Smooth muscle cell (in vitro differentiated cells): ENCODE measurements around the gene ZCCHC12. TPM values are rescaled to one million over a fixed set of nuclear protein-coding genes. Genes with fewer than 3 reads are reported as not detected.

Experiments
- DNase-seq: peaks from one replicate; lab custom pipeline; 2025; ENCODE audit not compliant: unreplicated experiment; lab: John Stamatoyannopoulos, UW
- H2AFZ ChIP-seq: fragments of 200-600 bp; sonication (generic); 2 replicates; pipeline ENCODE4 v1.6.0; 2016; ENCODE audit warnings: antibody characterized with exemption, low read depth, mild to moderate bottlenecking
- H3F3A ChIP-seq: fragments of 200-600 bp; sonication (generic); 2 replicates; pipeline ENCODE4 v1.6.0; 2017; ENCODE audit warnings: antibody characterized with exemption, low read depth
- H3K27ac ChIP-seq: fragments of 200-600 bp; sonication (generic); 2 replicates; pipeline ENCODE4 v1.5.1; 2016; ENCODE audit warnings: low read depth, mild to moderate bottlenecking
- H3K27me3 ChIP-seq: fragments of 200-600 bp; sonication (generic); 2 replicates; pipeline ENCODE4 v1.6.1; 2016; ENCODE audit warnings: low read depth, mild to moderate bottlenecking
- H3K36me3 ChIP-seq: fragments of 200-600 bp; sonication (generic); 2 replicates; pipeline ENCODE4 v1.5.1; 2016; ENCODE audit warnings: low read depth
- H3K4me1 ChIP-seq: fragments of 200-600 bp; sonication (generic); 2 replicates; pipeline ENCODE4 v1.5.1; 2016; ENCODE audit warnings: low read depth
- H3K4me2 ChIP-seq: fragments of 200-600 bp; sonication (generic); 2 replicates; pipeline ENCODE4 v1.6.0; 2016; ENCODE audit warnings: mild to moderate bottlenecking
- H3K4me3 ChIP-seq: fragments of 200-600 bp; sonication (generic); 2 replicates; pipeline ENCODE4 v1.5.1; 2016; ENCODE audit warnings: mild to moderate bottlenecking
- H3K79me2 ChIP-seq: fragments of 200-600 bp; sonication (generic); 2 replicates; pipeline ENCODE4 v1.6.0; 2016; ENCODE audit warnings: low read depth, mild to moderate bottlenecking
- H3K9ac ChIP-seq: fragments of 200-600 bp; sonication (generic); 2 replicates; pipeline ENCODE4 v1.6.0; 2016; ENCODE audit warnings: low read depth
- H3K9me3 ChIP-seq: fragments of 200-600 bp; sonication (generic); replicated peaks from 2 replicates; pipeline ENCODE4 v1.5.1; 2016; ENCODE audit warnings: low read depth
- H4K20me1 ChIP-seq: fragments of 200-600 bp; sonication (generic); 2 replicates; pipeline ENCODE4 v1.6.0; 2016; ENCODE audit warnings: low read depth
- WGBS: methylation state at CpG from one replicate; pipeline ENCODE4 v1.1.7; 2016; ENCODE audit warnings: low lambda C conversion rate; 5-methylcytosine and 5-hydroxymethylcytosine counted together
- polyA plus RNA-seq: library from polyadenylated mRNA; unstranded; fragments of >200 nt; fragmentation: Nextera tagmentation; extraction: Ambion mirVana; gene quantifications from 2 replicates; pipeline ENCODE4 v1.2.1, GENCODE V29; 2016
- total RNA-seq: library from RNA; depleted of rRNA; stranded (reverse); fragments of >200 nt; gene quantifications from 2 replicates; pipeline ENCODE4 v1.2.3, GENCODE V29; 2014
- TF ChIP-seq, protein P1 (sequence below): fragments of 200-600 bp; sonication (generic); IDR thresholded peaks from 2 replicates; pipeline ENCODE4 v1.5.1; 2017; ENCODE audit warnings: borderline replicate concordance, mild to moderate bottlenecking, antibody characterized with exemption; ENCODE audit not compliant: insufficient read depth, poor library complexity, severe bottlenecking

ZCCHC12 gene
- total and polyA plus RNA-seq, 2 experiments from 2014 or later, result not detected

DNA sequence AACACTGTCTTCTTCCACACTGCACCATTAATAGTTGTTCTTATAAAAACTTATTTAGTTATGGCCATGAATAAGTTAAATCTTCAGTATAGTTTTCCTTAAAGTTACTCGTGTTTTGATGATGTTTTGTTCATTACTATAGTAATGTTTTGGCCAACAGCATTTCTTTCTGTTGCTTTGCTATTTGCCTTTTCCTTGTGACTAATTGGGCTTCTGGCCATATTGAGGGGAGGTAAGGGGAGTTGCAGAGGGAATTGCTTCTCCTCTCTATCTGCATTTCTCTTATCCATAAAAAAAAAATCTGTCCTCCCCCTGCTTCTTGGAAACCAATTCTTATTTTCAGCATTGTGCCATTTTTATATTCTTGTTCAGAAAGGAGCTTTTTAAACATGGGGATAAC lies 42.7 kb upstream of the ZCCHC12 start:
- H3K9me3 ChIP-seq, result peaks cover 6% of the 10 kb centered on the region
- no peak for DNase-seq
- WGBS, result 68% methylated on average over 1 of the region's 1 CpG
- no peak overlapping the region for H3K4me2 ChIP-seq
- H3K79me2 ChIP-seq, result no peaks in the 10 kb centered on the region
- H2AFZ ChIP-seq, result no peak overlapping the region
- no peak overlapping the region for H3K4me3 ChIP-seq
- no peaks in the 10 kb centered on the region for H3K36me3 ChIP-seq
- H3K27me3 ChIP-seq, result no peaks in the 10 kb centered on the region
- no peak overlapping the region for H3K9ac ChIP-seq
- H3K4me1 ChIP-seq, result no peaks in the 10 kb centered on the region
- no peaks in the 10 kb centered on the region for H3F3A ChIP-seq
- H3K27ac ChIP-seq, result no peak overlapping the region
- TF ChIP-seq, protein P1, sequence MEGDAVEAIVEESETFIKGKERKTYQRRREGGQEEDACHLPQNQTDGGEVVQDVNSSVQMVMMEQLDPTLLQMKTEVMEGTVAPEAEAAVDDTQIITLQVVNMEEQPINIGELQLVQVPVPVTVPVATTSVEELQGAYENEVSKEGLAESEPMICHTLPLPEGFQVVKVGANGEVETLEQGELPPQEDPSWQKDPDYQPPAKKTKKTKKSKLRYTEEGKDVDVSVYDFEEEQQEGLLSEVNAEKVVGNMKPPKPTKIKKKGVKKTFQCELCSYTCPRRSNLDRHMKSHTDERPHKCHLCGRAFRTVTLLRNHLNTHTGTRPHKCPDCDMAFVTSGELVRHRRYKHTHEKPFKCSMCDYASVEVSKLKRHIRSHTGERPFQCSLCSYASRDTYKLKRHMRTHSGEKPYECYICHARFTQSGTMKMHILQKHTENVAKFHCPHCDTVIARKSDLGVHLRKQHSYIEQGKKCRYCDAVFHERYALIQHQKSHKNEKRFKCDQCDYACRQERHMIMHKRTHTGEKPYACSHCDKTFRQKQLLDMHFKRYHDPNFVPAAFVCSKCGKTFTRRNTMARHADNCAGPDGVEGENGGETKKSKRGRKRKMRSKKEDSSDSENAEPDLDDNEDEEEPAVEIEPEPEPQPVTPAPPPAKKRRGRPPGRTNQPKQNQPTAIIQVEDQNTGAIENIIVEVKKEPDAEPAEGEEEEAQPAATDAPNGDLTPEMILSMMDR, result no peak
- H4K20me1 ChIP-seq, result no peaks in the 10 kb centered on the region

DNA sequence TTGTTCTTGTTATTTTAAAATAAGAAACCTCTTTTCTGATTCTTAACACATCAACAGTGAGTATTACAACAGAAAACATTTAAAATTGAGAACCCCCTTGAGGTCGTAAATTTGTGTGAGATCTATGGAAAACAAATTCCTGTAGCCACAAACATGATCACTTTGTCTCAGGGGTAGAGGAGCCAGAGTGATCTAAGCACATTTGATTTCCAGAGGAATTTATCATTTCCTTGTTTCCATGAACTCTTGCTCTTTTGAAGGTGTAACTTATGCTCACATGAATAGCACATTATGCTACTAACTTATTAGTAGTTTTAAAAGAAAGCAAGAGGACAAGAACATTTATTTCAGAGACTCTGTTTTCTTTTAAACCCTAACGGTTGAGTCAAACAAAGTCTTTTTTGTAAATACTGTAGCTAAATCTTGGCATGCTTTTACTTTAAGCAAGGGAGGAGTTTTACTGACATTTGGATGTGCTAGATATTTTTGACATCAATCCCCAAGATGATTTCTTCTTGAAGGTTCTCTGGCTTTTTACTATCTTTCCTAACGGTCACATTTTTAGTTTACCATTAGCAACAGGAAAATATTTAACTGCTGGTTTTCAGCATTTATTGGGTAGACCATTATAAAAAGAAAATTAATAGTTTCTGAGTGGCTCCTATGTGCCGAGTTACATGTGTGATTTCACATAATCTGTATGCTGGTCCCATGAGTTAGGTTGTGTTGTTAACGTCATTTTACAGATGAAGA lies 27.9 kb upstream of the ZCCHC12 start:
- no peak for DNase-seq
- TF ChIP-seq, protein P1, result no peak
- no peaks in the 10 kb centered on the region for H3K79me2 ChIP-seq
- 74% methylated on average over 5 of the region's 5 CpGs for WGBS
- H3K4me1 ChIP-seq, result no peaks in the 10 kb centered on the region
- H4K20me1 ChIP-seq, result no peaks in the 10 kb centered on the region
- H3K9ac ChIP-seq, result no peak overlapping the region
- no peak overlapping the region for H3K4me3 ChIP-seq
- no peaks in the 10 kb centered on the region for H3F3A ChIP-seq
- no peak overlapping the region for H3K4me2 ChIP-seq
- H3K9me3 ChIP-seq, result no peaks in the 10 kb centered on the region
- H3K27me3 ChIP-seq, result no peaks in the 10 kb centered on the region
- no peaks in the 10 kb centered on the region for H3K36me3 ChIP-seq
- H3K27ac ChIP-seq, result no peak overlapping the region
- H2AFZ ChIP-seq, result no peak overlapping the region

DNA sequence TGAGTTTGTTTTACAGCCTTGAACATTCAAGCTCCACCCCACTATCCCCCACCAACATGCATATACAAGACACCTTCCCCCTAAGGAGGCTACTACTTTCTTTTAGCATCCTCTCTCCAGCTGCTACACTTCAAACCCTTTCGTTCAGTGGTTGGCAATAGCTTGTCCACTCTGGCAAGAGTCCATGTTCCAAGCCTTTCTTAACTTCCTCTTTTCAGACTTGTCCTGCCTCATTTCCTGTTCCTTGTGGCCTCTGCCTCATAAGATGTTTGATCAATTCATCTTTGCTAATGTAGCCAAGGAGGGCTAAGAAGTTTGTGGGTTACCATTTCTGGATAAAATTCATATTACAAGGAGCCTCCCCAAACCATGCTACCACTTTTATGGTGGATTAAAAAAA lies 20.8 kb upstream of the ZCCHC12 start:
- H3K9ac ChIP-seq, result no peak overlapping the region
- no peaks in the 10 kb centered on the region for H3K79me2 ChIP-seq
- TF ChIP-seq, protein P1, result no peak
- no peak overlapping the region for H3K27ac ChIP-seq
- H3K4me1 ChIP-seq, result no peaks in the 10 kb centered on the region
- no peaks in the 10 kb centered on the region for H3K9me3 ChIP-seq
- no peak overlapping the region for H3K4me3 ChIP-seq
- H3K36me3 ChIP-seq, result no peaks in the 10 kb centered on the region
- no peaks in the 10 kb centered on the region for H4K20me1 ChIP-seq
- H3K4me2 ChIP-seq, result no peak overlapping the region
- H2AFZ ChIP-seq, result no peak overlapping the region
- H3F3A ChIP-seq, result no peaks in the 10 kb centered on the region
- 73% methylated on average over 1 of the region's 1 CpG for WGBS
- H3K27me3 ChIP-seq, result no peaks in the 10 kb centered on the region
- DNase-seq, result no peak
